GM18870 (cell line): ENCODE data around the gene GNB1L.
"Not testable (repeated sequence)": the region's sequence is repeated elsewhere in the genome, so short reads cannot be mapped to it uniquely, and the experiment has no call there.

Source experiments
- ATAC-seq: cut with Tn5 transposase; IDR thresholded peaks from one replicate; pipeline ENCODE4 v1.9.1; 2021; ENCODE audit warnings: moderate library complexity; ENCODE audit not compliant: unreplicated experiment

The GNB1L gene

GRCh38 chr22:19799322-19800190, 55.1 kb downstream of the GNB1L start:
- ATAC-seq = no peak

- no peak for ATAC-seq
Observed at GRCh38 chr22:19798891-19799293, 55.8 kb downstream of the GNB1L start.

- no peak for ATAC-seq
Observed at GRCh38 chr22:19798003-19798665, 56.5 kb downstream of the GNB1L start.

- ATAC-seq = no peak
Observed at GRCh38 chr22:19797086-19798002, 57.3 kb downstream of the GNB1L start.

GRCh38 chr22:19796160-19796559, 58.5 kb downstream of the GNB1L start:
- no peak for ATAC-seq

- ATAC-seq = no peak
Observed at GRCh38 chr22:19795617-19796008, 59.1 kb downstream of the GNB1L start.

GRCh38 chr22:19793661-19794310, 60.9 kb downstream of the GNB1L start:
- no peak for ATAC-seq

GRCh38 chr22:19793161-19793560, 61.5 kb downstream of the GNB1L start:
- no peak for ATAC-seq

GRCh38 chr22:19792383-19792896, 62.2 kb downstream of the GNB1L start:
- not testable (repeated sequence) for ATAC-seq

- no peak for ATAC-seq
Observed at GRCh38 chr22:19791894-19792293, 62.8 kb downstream of the GNB1L start.

GRCh38 chr22:19791243-19791642, 63.4 kb downstream of the GNB1L start:
- ATAC-seq = no peak

GRCh38 chr22:19789828-19790227, 64.8 kb downstream of the GNB1L start:
- ATAC-seq = no peak

GRCh38 chr22:19789406-19789805, 65.3 kb downstream of the GNB1L start:
- ATAC-seq = no peak

- ATAC-seq = no peak
Observed at GRCh38 chr22:19788661-19789225, 65.9 kb downstream of the GNB1L start.

- no peak for ATAC-seq
Observed at GRCh38 chr22:19787849-19788141, 66.9 kb downstream of the GNB1L start.

- ATAC-seq = no peak
Observed at GRCh38 chr22:19786959-19787848, 67.5 kb downstream of the GNB1L start.

GRCh38 chr22:19786264-19786585, 68.4 kb downstream of the GNB1L start:
- no peak for ATAC-seq

- no peak for ATAC-seq
Observed at GRCh38 chr22:19785461-19786263, 69.0 kb downstream of the GNB1L start.
